Neural crest cell (in vitro differentiated cells): Measurements from ENCODE around the gene DOK5. TPM values are rescaled to one million over a fixed set of nuclear protein-coding genes. Genes with fewer than 3 reads are reported as not detected.

ENCODE experiments used
- DNase-seq: peaks from one replicate; pipeline ENCODE4 v3.0.0; 2021; ENCODE audit warnings: low read depth, mixed read lengths, low spot score
- H3K27ac Mint-ChIP-seq: one replicate; pipeline ENCODE4 v1.8.0; 2021; ENCODE audit warnings: mild to moderate bottlenecking, mixed read lengths; ENCODE audit not compliant: unreplicated experiment
- H3K27me3 Mint-ChIP-seq: 2 replicates; pipeline ENCODE4 v1.8.0; 2021; ENCODE audit warnings: low read depth, mild to moderate bottlenecking, mixed read lengths
- H3K36me3 Mint-ChIP-seq: 2 replicates; pipeline ENCODE4 v1.8.0; 2021; ENCODE audit warnings: low read depth, mild to moderate bottlenecking, mixed read lengths
- H3K4me1 Mint-ChIP-seq: 2 replicates; pipeline ENCODE4 v1.8.0; 2021; ENCODE audit warnings: mixed read lengths
- H3K4me3 Mint-ChIP-seq: one replicate; pipeline ENCODE4 v1.8.0; 2021; ENCODE audit warnings: mild to moderate bottlenecking, mixed read lengths
- H3K9me3 Mint-ChIP-seq: 2 replicates; pipeline ENCODE4 v1.8.0; 2021; ENCODE audit warnings: mixed read lengths
- CTCF ChIP-seq: fragments of 200-600 bp; sonication (generic); conservative IDR thresholded peaks from 2 replicates; pipeline ENCODE4 v1.5.0; 2021; ENCODE audit warnings: antibody characterized with exemption, mild to moderate bottlenecking
- total RNA-seq: library from RNA; stranded (reverse); gene quantifications from 2 replicates; pipeline ENCODE4 v1.2.1, GENCODE V29; 2021

DOK5 gene
- total RNA-seq, 1 donor from 2014 or later: 4.4 TPM

- DNase-seq: no peak
- no peaks in the 10 kb centered on the region for H3K36me3 Mint-ChIP-seq
- no peak for TF ChIP-seq CTCF
- H3K4me1 Mint-ChIP-seq: peaks cover 4% of the 10 kb centered on the region
- no peak overlapping the region for H3K27ac Mint-ChIP-seq
- H3K9me3 Mint-ChIP-seq: no peaks in the 10 kb centered on the region
- no peak overlapping the region for H3K4me3 Mint-ChIP-seq
- H3K27me3 Mint-ChIP-seq: peaks cover 6% of the 10 kb centered on the region
Observed at GRCh38 chr20:54469952-54470351, 5.4 kb upstream of the DOK5 start.

GRCh38 chr20:54470697-54471096 lies 4.7 kb upstream of the DOK5 start:
- DNase-seq: no peak
- H3K27ac Mint-ChIP-seq: no peak overlapping the region
- no peak for TF ChIP-seq CTCF
- no peaks in the 10 kb centered on the region for H3K9me3 Mint-ChIP-seq
- H3K27me3 Mint-ChIP-seq: peaks cover 7% of the 10 kb centered on the region
- H3K36me3 Mint-ChIP-seq: no peaks in the 10 kb centered on the region
- H3K4me3 Mint-ChIP-seq: no peak overlapping the region
- H3K4me1 Mint-ChIP-seq: peaks cover 4% of the 10 kb centered on the region

GRCh38 chr20:54472607-54473006 lies 2.8 kb upstream of the DOK5 start:
- no peak overlapping the region for H3K27ac Mint-ChIP-seq
- H3K4me3 Mint-ChIP-seq: no peak overlapping the region
- TF ChIP-seq CTCF: no peak
- no peaks in the 10 kb centered on the region for H3K9me3 Mint-ChIP-seq
- peaks cover 26% of the 10 kb centered on the region for H3K27me3 Mint-ChIP-seq
- peaks cover 20% of the 10 kb centered on the region for H3K4me1 Mint-ChIP-seq
- DNase-seq: no peak
- H3K36me3 Mint-ChIP-seq: no peaks in the 10 kb centered on the region

- peak overlapping the region; percentile 13 for H3K4me3 Mint-ChIP-seq
- H3K36me3 Mint-ChIP-seq: no peaks in the 10 kb centered on the region
- peaks cover 31% of the 10 kb centered on the region for H3K27me3 Mint-ChIP-seq
- no peak overlapping the region for H3K27ac Mint-ChIP-seq
- H3K4me1 Mint-ChIP-seq: peaks cover 22% of the 10 kb centered on the region
- no peak for DNase-seq
- H3K9me3 Mint-ChIP-seq: no peaks in the 10 kb centered on the region
- no peak for TF ChIP-seq CTCF
Observed at GRCh38 chr20:54473340-54473739, 2.1 kb upstream of the DOK5 start.

- Mint-ChIP-seq H3K9me3 (no peaks in the 10 kb centered on the region), H3K36me3 (no peaks in the 10 kb centered on the region), H3K4me1 (peaks cover 22% of the 10 kb centered on the region), H3K27me3 (peaks cover 31% of the 10 kb centered on the region), H3K27ac (no peak overlapping the region), H3K4me3 (peak overlapping the region; percentile 96)
- no peak for DNase-seq
- no peak for TF ChIP-seq CTCF
Observed at GRCh38 chr20:54474046-54474445, 1.3 kb upstream of the DOK5 start.

- no peak for TF ChIP-seq CTCF
- Mint-ChIP-seq H3K27me3 (peaks cover 36% of the 10 kb centered on the region), H3K4me1 (peaks cover 30% of the 10 kb centered on the region), H3K27ac (no peak overlapping the region), H3K36me3 (no peaks in the 10 kb centered on the region), H3K9me3 (no peaks in the 10 kb centered on the region), H3K4me3 (peak overlapping the region; percentile 96)
- no peak for DNase-seq
Observed at GRCh38 chr20:54474866-54475265, 527 bp upstream of the DOK5 start.
